ENCODE results near the gene TPRA1.

- no peak for TF ChIP-seq MAX (IDR thresholded peaks at IDR 0.05)
- no peak for TF ChIP-seq RAD21 (IDR thresholded peaks at IDR 0.05; ENCODE audit: low read depth)
- no peak for TF ChIP-seq EZH2phosphoT487 (IDR thresholded peaks at IDR 0.05; ENCODE audit: borderline replicate concordance)
- no peak for TF ChIP-seq ZNF274 (IDR thresholded peaks at IDR 0.05; ENCODE audit: low read depth, low read length)
- TF ChIP-seq, protein P1, sequence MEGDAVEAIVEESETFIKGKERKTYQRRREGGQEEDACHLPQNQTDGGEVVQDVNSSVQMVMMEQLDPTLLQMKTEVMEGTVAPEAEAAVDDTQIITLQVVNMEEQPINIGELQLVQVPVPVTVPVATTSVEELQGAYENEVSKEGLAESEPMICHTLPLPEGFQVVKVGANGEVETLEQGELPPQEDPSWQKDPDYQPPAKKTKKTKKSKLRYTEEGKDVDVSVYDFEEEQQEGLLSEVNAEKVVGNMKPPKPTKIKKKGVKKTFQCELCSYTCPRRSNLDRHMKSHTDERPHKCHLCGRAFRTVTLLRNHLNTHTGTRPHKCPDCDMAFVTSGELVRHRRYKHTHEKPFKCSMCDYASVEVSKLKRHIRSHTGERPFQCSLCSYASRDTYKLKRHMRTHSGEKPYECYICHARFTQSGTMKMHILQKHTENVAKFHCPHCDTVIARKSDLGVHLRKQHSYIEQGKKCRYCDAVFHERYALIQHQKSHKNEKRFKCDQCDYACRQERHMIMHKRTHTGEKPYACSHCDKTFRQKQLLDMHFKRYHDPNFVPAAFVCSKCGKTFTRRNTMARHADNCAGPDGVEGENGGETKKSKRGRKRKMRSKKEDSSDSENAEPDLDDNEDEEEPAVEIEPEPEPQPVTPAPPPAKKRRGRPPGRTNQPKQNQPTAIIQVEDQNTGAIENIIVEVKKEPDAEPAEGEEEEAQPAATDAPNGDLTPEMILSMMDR (IDR thresholded peaks at IDR 0.05 in 2 of 3, conservative IDR thresholded peaks at IDR 0.05 in 1 of 3; ENCODE audit: borderline replicate concordance in 1 of 3, insufficient read depth in 1 of 3, low read depth in 2 of 3, low read length in 2 of 3), result no peak
These were observed 48.0 kb downstream of the TPRA1 start for GRCh38 chr3:127542441-127542952.
